SW 1271 (cell line): Measurements from ENCODE around the gene SUPT6H.

Source experiments
- DNase-seq, 2 experiments: peaks; one replicate each; lab custom pipeline; 2025; lab: John Stamatoyannopoulos, UW

Gene SUPT6H

DNA sequence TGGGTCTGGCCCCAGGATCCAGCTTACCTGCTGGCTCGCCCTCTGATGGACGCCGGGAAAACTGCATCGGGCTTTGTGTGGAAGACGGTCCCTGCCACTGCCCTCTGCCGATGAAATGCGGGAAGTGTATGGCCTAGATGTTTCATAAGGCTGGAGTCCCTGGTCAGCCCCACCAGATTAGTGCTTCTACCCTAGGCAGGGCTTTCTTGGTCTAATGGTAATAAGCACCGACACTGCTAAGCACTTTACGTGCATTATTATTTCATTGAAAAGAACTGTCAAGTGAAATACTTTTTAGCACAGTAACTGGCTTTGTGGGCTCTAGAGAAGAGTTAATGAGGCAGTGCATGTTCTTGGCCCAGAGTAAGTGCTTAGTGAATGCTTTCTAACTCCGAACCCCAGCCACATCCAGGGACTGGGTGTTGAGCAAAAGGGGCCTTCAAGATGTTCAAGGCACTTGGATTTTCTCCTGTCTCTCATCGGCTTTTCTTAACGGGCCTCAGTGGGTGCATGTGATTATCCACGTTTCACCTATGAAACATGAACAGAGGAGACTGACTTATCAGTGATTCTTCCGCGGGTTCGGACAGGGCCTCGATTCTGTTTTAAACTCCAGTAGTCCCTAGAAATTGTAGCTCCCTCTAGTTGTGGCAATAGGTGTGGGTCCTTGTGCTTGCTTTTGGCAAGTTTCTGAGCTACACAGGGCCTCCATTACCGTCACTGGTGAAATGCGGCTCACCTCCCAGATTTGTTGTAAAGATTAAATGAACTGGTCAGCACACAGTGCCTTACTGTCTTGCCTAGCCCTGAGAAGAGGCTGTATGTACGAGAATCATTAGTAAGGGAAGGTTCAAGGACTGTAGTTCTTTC lies 88.4 kb downstream of the SUPT6H start:
- DNase-seq: peak; percentile 70 to 91

- DNase-seq: no peak
These were observed 89.8 kb downstream of the SUPT6H start for GRCh38 chr17:28751600-28752366.
